SKM-1 (cell line): ENCODE results near the gene ARHGEF37.
"Not testable (repeated sequence)": the region's sequence is repeated elsewhere in the genome, so short reads cannot be mapped to it uniquely, and the experiment has no call there.

Experiments
- DNase-seq: peaks from one replicate; lab custom pipeline; 2025; ENCODE audit not compliant: unreplicated experiment; lab: John Stamatoyannopoulos, UW

The ARHGEF37 gene

GRCh38 chr5:149645236-149645635 lies 63.9 kb downstream of the ARHGEF37 start:
- DNase-seq, result no peak

DNA sequence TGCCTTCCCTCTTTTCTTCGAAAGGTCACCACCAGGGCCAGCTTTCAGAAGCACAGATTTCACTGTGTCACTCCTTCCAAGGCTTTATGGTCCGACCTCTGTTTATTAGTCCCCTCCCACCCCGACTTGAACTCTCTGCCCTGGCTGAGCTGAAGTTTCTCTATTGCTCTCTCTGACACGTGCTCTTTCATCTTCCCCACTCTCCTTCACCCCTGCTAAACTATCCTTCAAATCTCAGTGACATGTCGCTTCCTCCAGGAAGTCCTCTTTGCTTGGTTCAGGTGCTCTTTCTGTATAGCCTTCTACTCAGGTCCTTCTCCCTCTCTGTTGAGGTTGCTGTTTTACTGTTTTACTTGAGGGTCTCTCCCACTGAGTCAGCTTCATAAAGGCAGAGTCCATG lies 64.4 kb downstream of the ARHGEF37 start:
- DNase-seq, result no peak

- DNase-seq, result no peak
These were observed 65.3 kb downstream of the ARHGEF37 start for GRCh38 chr5:149646564-149646963.

GRCh38 chr5:149647334-149647733 lies 66.0 kb downstream of the ARHGEF37 start:
- DNase-seq, result no peak

DNA sequence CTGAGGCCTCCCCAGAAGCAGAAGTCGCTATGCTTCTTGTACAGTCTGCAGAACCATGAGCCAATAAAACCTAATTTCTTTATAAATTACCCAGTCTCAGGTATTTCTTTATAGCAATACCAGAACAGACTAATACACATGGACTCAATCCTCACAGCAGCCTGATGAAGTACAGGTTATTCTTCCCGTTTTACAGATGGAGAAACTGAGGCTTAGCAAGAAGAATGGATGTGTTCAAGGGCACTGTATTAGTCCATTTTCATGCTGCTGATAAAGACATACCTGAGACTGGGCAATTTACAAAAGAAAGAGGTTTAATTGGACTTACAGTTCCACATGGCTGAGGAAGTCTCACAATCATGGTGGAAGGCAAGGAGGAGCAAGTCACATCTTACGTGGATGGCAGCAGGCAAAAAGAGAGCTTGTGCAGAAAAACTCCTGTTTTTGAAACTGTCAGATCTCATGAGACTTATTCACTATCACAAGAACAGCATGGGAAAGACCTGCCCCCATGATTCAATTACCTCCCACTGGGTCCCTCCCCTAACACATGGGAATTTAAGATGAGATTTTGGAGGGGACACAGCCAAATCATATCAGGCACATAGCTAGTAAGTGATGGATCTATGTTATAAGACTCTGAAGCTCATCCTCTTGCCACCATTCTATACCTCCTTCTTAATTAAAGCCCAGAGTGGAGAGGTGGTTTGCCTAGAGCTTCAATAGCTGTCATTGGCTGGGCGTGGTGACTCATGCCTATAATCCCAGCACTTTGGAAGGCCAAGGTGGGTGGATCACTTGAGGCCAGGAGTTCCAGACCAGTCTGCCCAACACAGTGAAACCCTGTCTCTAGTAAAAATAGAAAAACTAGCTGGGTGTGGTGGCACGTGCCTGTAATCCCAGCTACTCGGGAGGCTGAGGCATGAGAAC lies 67.4 kb downstream of the ARHGEF37 start:
- not testable (repeated sequence) for DNase-seq

DNA sequence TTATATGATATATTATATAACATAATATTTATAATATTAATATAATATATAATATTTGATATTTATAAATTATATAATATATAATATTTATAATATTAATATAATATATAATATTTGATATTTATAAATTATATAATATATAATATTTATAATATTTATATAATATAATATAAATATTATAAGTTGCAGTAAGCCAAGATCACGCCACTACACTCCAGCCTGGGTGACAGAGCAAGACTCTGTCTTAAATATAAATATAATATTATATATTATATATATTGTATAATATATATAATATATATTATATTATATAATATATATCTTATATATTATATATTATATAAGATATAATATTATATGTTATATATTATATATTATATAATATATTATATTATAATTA lies 68.4 kb downstream of the ARHGEF37 start:
- DNase-seq, result not testable (repeated sequence)

GRCh38 chr5:149651686-149652085 lies 70.4 kb downstream of the ARHGEF37 start:
- peak; percentile 33 for DNase-seq

DNA sequence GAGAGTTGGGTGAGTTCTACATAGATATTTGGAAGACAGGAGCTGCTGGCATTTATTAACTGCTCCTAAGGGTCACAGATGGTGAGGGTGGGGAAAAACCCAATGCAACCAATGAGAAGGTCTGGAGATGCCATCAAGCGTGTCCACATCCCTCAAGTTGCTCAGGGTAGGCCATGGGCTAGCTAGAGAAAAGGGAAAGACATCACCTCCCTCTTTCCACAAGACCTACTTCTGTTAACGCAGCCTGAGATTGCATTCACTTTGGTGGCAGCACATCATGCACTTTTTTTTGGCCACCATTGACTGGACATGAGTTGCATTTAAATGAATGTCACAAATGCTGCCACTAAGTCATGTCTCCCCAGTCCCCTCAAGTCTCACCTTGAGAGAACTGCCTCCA lies 71.4 kb downstream of the ARHGEF37 start:
- no peak for DNase-seq

DNA sequence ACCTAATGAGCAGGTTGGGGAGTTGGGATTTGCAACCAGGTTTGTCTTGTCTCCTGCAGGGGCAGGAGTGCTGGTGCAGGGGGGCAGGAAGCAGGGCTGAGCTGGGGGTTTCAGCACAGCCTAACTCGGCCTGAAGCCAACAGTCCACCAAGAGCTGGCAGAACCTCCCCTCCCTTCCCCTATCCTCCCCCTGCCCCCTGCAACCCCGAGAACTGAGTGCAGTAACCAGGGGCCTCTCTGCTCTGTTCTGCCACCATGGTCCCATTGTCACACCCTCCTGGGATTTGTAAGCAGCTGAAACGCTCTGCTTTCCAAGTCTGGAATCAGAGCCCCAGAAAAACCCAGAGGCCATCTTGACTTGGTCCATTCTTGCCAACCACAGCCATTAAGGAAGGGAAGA lies 72.9 kb downstream of the ARHGEF37 start:
- DNase-seq, result no peak

DNA sequence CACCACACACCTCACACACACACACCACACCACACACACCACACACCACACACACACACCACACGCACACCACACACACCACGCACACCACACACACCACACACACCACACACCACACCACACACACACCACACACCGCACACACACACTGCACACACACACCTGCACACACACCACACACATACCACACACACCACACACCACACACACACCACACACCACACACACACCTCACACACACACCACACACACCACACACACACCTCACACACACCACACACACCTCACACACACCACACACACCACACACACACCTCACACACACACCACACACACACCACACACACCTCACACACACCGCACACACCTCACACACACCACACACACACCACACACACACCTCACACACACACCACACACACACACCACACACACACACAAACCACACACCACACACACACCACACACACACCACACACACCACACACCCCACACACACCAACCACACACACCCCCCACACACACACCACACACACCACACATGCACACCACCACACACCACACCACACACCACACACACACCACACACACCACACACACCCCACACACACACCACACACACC lies 73.7 kb downstream of the ARHGEF37 start:
- no peak for DNase-seq

GRCh38 chr5:149656576-149657182 lies 75.4 kb downstream of the ARHGEF37 start:
- no peak for DNase-seq

GRCh38 chr5:149657324-149657723 lies 76.0 kb downstream of the ARHGEF37 start:
- no peak for DNase-seq

- DNase-seq, result no peak
These were observed 77.0 kb downstream of the ARHGEF37 start for GRCh38 chr5:149658299-149658698.

GRCh38 chr5:149664083-149664482 lies 82.8 kb downstream of the ARHGEF37 start:
- no peak for DNase-seq

DNA sequence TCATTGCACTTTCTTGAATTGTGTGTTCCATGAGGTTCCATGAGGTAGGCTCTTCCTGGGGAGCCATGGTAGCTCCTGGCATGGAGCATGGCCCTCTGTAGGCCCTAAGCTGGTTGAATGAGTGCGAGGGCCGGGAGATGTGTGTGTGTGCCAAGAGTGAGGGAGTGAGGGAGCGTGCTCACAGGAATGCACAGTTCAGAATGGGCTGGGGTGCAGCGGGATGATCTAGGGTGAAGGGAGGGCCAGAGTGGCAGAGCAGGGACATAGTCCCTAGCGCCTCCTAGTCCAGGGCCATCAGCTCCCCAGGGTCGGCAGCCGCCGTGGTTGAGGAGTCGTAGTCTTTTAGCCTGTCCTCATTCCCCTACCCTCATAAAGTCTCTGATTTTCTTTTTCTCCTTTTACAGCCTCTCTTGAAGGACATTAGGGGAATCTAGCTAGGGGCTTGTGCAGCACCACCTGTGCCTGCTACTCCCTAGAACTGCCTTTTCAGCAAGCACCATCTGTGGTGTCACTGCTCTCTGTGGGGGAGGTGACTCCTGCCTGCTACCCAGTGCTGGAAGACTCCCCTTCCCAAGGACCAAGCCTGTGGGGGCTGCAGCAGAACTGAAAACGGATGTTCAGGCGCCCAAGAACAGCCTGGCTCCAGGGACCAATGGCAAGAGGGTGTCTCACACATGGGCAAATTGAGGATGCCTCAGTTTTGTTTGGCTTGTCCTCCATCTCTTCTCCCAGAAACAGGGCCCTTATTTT lies 83.5 kb downstream of the ARHGEF37 start:
- no peak for DNase-seq

DNA sequence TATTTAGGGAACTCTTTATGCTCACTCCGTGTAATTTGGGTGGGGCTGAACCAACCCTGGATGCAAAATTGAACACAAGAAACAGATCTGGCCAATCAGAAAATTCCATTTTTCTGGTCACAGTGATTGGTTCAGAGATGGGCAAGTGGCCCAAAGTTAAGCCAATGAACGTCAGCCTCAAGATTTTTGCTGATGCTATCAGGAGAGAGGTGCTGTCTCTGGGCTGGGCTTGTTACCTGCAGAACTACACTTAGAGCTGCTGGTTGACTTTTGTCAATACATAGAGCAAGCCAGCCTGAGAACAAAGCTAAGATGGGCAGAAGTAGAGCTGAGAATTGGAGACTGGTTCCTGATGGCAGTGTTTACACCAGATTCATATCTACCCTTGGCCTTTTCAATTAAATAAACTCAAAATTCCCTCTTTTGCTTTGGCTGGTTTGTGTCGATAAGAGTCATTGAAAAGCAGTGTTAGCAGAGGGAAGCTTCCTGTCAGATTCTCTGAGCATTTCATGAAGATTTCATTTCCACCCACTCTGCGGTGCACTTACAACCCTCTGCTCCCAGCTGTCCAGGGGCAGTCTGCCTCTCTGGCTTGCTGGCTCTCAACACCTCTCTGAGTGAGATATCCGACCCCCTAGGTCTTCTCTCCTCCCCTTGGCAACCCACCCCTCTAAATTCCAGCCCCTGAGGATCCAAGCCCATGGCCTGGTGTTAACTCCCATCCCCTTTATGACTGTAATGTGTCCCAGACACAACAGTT lies 84.3 kb downstream of the ARHGEF37 start:
- DNase-seq, result no peak

DNA sequence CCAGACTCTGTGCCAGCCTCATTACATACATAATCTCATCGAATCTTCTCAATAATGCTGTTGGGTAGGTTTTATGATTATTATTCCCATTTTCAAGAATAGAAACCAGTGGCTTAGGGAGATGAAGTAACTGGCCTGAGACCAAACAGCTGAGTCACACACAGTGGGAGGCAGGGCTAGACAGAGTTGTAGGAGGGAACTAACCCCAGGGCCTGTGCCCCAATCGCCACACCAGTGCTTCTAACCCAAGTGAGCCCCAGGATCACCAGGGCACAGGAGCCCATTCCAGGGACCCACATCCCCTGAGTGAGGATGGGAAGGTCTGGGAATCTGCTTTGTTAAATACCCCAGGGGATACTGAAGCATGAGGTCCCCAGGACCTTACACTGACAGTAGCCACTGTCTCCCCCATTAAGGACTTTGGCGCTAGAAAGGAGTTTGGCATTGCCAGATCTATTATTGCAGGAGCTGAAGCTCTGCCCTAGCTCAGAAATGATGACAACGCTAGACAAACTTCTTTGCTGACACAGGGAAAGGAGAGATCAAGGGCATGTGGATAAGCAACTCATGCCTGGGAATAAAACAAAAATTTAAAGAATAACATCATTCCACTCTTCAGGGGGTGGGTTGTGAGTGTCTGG lies 85.0 kb downstream of the ARHGEF37 start:
- peak; percentile 69 for DNase-seq

- no peak for DNase-seq
These were observed 86.0 kb downstream of the ARHGEF37 start for GRCh38 chr5:149667084-149667828.

GRCh38 chr5:149667829-149668330 lies 86.6 kb downstream of the ARHGEF37 start:
- no peak for DNase-seq
